Activated naive CD8-positive, alpha-beta T cell treated with anti-CD3 and anti-CD28 coated beads, Interleukin-2, amount 10 ng/mL, durations not matched to agents 7 days and 5 days (primary cell): ENCODE data around the gene NBPF15. TPM values are rescaled to one million over a fixed set of nuclear protein-coding genes. Genes with fewer than 3 reads are reported as not detected.
"Not testable (repeated sequence)": the region's sequence is repeated elsewhere in the genome, so short reads cannot be mapped to it uniquely, and the experiment has no call there.

Source experiments
- ATAC-seq: fragments of 150-1000 bp; cut with Tn5 transposase; one replicate; pipeline ENCODE4 v1.10.0; 2021; ENCODE audit warnings: low read depth, moderate library complexity
- POLR2A ChIA-PET: fragments of 350-600 bp; sonication (Branson Sonifier 250); formaldehyde crosslinking; loops from one replicate; lab custom pipeline; 2021; ENCODE audit warnings: antibody characterized with exemption; lab: Charles Lee
- DNase-seq: peaks from one replicate; pipeline ENCODE4 v3.0.0; 2021
- H3K27ac Mint-ChIP-seq: one replicate; pipeline ENCODE4 v1.8.0; 2022; ENCODE audit warnings: mild to moderate bottlenecking, mixed read lengths
- H3K27me3 Mint-ChIP-seq: one replicate; pipeline ENCODE4 v1.8.0; 2022; ENCODE audit warnings: mild to moderate bottlenecking, moderate library complexity, mixed read lengths
- H3K36me3 Mint-ChIP-seq: one replicate; pipeline ENCODE4 v1.8.0; 2021; ENCODE audit warnings: mild to moderate bottlenecking, mixed read lengths
- H3K4me1 Mint-ChIP-seq: one replicate; pipeline ENCODE4 v1.8.0; 2021; ENCODE audit warnings: mixed read lengths
- H3K4me3 Mint-ChIP-seq: one replicate; pipeline ENCODE4 v1.8.0; 2022; ENCODE audit warnings: mild to moderate bottlenecking, moderate library complexity, mixed read lengths
- H3K9me3 Mint-ChIP-seq: one replicate; pipeline ENCODE4 v1.8.0; 2021; ENCODE audit warnings: mixed read lengths
- total RNA-seq, 2 experiments: library from RNA; stranded (reverse); gene quantifications; one replicate each; pipeline ENCODE4 v1.2.3, GENCODE V29; 2021

NBPF15 gene, protein sequence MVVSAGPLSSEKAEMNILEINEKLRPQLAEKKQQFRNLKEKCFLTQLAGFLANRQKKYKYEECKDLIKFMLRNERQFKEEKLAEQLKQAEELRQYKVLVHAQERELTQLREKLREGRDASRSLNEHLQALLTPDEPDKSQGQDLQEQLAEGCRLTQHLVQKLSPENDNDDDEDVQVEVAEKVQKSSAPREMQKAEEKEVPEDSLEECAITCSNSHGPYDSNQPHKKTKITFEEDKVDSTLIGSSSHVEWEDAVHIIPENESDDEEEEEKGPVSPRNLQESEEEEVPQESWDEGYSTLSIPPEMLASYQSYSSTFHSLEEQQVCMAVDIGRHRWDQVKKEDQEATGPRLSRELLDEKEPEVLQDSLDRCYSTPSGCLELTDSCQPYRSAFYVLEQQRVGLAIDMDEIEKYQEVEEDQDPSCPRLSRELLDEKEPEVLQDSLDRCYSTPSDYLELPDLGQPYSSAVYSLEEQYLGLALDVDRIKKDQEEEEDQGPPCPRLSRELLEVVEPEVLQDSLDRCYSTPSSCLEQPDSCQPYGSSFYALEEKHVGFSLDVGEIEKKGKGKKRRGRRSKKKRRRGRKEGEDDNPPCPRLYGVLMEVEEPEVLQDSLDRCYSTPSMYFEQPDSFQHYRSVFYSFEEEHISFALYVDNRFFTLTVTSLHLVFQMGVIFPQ
- 10 to 100 TPM; 50.0 to 52.7 TPM for total RNA-seq

DNA sequence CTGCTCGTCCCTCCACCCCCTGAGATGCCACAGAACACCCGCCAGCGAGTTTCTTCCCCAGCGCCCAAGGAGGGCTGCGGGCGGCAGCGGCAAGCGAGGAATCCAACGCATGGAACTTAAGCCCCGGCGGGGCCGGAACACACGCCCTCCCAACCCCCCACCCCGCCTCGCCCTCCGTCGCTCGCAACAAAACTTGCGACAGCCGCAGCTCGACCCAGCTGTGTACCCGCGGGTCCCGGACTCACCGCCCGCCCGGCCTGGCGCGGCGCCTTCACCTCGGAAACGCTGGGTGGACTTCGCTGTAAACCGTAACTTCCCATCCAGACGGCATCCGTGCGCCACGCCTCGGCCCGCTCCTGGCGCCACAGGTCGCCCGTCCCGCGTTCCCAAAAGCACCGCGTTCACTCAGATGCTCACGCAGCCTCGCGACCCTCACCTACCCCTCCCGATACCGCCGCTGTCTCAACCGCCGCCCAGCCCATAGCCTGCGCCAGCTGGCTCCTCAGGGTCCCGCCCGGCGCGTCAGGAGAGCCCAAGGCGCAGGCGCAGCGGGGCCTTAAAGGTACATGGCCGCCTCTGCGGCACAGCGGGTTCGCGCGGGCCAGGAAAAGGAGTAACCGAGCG lies at the start of gene NBPF15:
NBPF15 (minus strand) TSS at position 534 of the 624 bp plus-strand sequence. CDS start 21,666 bp downstream, outside the sequence.
- H3K4me1 Mint-ChIP-seq, H3K9me3 Mint-ChIP-seq, POLR2A ChIA-PET, H3K27me3 Mint-ChIP-seq, H3K36me3 Mint-ChIP-seq: not testable (repeated sequence)
- ATAC-seq (peak; percentile 95), DNase-seq (peak; percentile 62)
- Mint-ChIP-seq H3K4me3 (peak within 1 kb of the TSS; percentile 90), H3K27ac (peak within 1 kb of the TSS; percentile 70)

DNA sequence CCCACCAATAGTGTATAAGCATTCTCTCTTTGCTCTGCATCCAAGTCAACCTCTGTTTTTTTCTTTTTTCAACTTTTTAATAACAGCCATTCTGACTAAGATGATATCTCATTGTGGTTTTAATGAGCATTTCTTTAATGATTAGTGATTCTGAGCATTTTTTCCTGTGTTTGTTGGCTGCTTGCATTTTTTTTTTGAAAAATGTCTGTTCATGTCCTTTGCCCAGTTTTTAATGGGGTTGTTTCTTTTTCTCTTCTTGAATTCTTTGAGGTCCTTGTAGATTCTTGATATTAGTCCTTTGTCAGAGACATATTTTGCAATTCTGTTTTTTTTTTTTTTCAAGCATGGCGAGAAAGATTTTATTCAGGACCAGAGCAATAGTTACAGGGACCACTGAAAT lies 35.0 kb upstream of the NBPF15 start:
- ATAC-seq, H3K4me3 Mint-ChIP-seq, POLR2A ChIA-PET, H3K27me3 Mint-ChIP-seq, H3K27ac Mint-ChIP-seq, DNase-seq, H3K36me3 Mint-ChIP-seq, H3K4me1 Mint-ChIP-seq, H3K9me3 Mint-ChIP-seq: not testable (repeated sequence)

DNA sequence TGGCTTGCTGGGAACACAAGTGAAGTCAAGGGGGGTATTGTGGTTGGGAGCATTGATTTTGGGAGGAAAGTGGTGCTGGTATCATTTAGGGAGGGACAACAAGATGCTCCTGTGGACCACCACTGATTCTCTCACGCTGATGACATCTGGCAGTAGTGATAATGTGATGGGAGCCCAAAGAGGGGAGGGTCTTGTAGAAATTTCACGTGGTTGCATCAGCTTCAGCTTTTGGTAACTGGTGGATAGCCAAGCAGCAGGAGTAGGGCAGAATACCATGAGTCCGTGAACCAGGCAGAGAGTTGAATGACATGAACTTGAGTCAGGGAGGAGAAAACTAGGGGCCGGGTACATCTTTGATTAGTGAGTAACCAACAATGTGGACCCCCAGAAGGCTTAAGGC lies 32.7 kb upstream of the NBPF15 start:
- not testable (repeated sequence) for H3K27ac Mint-ChIP-seq, H3K4me3 Mint-ChIP-seq

DNA sequence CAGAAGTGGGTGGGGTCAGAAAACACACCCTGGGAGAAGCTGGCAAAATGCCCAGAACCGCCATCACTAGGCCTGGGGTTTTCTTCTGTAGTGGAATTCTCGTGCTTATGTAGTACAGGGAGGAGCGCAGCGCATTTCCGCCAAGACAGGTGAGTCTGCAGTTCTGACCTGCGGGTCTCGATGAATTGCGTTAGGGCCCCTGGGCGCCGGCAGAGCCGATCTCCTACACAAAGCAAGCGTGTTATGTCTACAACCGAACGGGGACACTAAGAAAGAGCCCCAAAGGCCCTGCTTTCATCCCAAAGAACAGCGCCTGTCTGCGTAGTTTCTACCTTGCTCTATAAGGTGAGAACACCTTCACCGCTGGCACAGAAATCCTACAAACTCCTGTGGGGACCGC lies 28.9 kb upstream of the NBPF15 start:
- H3K27ac Mint-ChIP-seq, H3K36me3 Mint-ChIP-seq, H3K4me1 Mint-ChIP-seq, H3K27me3 Mint-ChIP-seq, H3K9me3 Mint-ChIP-seq, ATAC-seq, POLR2A ChIA-PET: not testable (repeated sequence)
- H3K4me3 Mint-ChIP-seq = peak overlapping the region; percentile 42
- DNase-seq = peak; percentile 35

More for the DNA sequence above, 32.7 kb upstream of the NBPF15 start:
- POLR2A ChIA-PET, DNase-seq, H3K27me3 Mint-ChIP-seq, H3K36me3 Mint-ChIP-seq, ATAC-seq, H3K4me1 Mint-ChIP-seq, H3K9me3 Mint-ChIP-seq: not testable (repeated sequence)

DNA sequence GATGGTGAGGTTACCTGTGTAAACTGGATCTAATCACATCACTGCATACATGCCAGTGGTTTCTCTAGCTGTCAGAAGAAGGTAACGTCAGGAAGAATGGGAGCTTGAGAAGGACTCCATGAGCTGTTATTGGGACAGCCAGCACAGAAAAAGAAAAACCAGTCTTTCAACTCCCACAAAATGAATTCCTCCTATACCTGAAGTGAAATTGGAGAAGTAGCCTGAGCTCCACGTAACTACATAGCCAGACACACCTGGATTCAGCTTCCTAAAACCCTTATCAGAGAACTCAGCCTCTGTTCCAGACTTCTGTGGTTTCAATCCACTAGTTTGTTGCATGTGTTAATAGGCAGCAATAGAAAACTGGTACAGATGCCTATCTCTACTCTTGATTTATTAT lies 25.5 kb upstream of the NBPF15 start:
- H3K9me3 Mint-ChIP-seq, H3K27me3 Mint-ChIP-seq, H3K36me3 Mint-ChIP-seq, ATAC-seq, H3K4me3 Mint-ChIP-seq, DNase-seq, H3K4me1 Mint-ChIP-seq, POLR2A ChIA-PET, H3K27ac Mint-ChIP-seq: not testable (repeated sequence)

DNA sequence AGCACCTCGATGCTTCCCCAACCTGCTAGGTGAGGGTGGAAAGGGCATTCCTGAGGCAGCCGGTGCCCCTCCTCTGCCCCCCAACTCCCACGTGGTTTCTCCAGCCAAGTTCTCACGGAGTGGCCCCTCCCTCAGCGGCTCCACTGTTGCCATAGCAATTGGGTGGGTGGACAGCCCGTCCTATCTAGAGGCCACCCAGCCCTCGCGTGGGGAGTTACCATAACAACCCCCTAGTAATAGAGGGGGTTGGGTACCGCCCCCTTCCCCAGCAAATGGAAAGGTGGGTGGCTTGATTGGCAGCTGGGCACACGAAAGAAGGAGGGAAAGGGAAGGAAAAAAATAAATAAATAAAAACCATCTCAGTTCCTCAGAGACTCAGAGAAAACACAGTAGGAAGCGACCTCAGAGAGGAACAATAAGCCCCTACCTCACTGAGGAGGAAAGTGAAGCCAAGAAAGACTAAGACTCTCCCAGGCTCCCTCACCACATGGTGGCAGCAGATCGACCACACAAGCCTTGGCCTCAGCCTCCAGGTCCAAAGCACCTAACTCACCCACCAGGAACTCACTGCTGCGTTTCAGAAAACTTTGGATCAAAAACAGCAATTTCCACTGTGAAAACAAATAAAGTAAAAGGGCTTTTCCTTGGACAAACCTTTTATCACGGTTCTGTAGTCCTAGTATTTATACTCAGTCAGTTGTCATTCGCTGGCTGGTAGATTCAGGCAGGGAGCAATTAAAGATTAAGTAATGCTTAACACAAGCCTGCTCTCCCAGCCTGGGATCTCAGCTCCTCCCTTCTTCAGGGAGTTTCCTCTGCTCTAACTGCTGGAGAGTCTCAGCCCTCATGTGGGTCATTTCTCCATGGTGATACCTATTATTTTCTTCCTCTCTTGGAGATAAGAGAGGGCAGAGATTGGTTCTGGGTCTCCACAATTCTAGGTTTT lies 23.9 kb upstream of the NBPF15 start:
- POLR2A ChIA-PET, ATAC-seq, H3K9me3 Mint-ChIP-seq, H3K36me3 Mint-ChIP-seq, H3K4me1 Mint-ChIP-seq, H3K27me3 Mint-ChIP-seq, DNase-seq, H3K27ac Mint-ChIP-seq, H3K4me3 Mint-ChIP-seq: not testable (repeated sequence)

DNA sequence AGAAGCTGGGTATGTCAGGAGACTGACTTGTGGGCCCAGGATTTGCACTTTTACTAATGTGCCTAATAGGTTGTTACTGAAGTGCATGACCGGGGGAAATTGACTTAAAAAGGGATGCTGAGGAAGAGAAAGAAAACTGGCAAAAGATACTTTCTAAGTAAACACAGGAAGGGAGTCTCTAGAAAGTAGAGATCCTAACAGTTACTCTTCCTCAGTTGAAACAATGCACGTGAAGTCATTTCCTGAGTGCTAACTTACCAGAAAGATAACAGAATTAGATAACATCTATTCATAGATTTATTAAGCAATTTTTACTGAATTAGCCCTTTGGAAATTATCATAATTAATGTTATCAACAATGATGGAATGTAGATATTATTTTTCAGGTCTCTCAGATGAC lies 12.4 kb upstream of the NBPF15 start:
- H3K27me3 Mint-ChIP-seq, DNase-seq, H3K4me3 Mint-ChIP-seq, POLR2A ChIA-PET, H3K4me1 Mint-ChIP-seq, H3K9me3 Mint-ChIP-seq, H3K27ac Mint-ChIP-seq, ATAC-seq, H3K36me3 Mint-ChIP-seq: not testable (repeated sequence)

DNA sequence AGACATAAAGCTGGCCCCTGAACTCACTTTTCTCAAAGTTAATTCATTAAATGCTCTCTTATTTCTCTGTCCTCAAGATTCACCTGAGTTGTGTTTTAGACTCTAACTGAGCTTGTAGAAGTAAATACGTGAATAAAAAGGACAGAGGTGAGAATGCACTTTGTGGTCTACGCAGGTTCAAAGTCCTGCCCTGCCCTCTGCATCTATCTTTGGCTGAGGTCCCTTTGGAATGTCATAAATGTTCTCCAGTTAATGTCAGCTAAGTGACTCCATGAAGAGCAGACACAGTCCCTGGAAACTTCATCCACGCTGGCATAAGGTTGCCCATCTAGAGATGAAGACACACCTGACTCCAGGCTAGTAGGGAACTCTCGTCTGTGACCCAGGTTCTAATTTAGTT lies 10.0 kb upstream of the NBPF15 start:
- ATAC-seq, POLR2A ChIA-PET, H3K4me3 Mint-ChIP-seq, H3K36me3 Mint-ChIP-seq, H3K9me3 Mint-ChIP-seq, H3K4me1 Mint-ChIP-seq, H3K27ac Mint-ChIP-seq, H3K27me3 Mint-ChIP-seq, DNase-seq: not testable (repeated sequence)

DNA sequence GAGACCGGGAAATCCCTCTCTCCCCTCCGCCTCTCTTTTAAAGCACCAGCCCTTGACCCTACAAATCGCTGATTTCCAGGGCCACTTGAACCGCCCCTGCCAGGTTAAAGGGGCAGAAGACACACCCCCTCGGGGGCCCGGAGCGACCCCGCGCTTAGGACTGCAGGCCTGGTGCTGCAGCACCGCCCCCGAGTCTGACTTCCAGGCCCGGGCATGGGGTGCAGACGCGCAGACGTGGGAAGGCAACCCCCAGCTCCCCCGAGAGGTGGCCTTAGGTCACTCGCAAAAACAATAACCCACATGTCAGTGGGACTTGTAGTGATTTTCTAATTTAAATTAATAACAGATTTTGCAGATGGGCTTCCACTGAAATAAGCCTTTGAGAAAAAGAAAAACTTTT lies 309 bp upstream of the NBPF15 start:
- H3K36me3 Mint-ChIP-seq, ATAC-seq, POLR2A ChIA-PET, H3K4me3 Mint-ChIP-seq, H3K9me3 Mint-ChIP-seq, DNase-seq, H3K27ac Mint-ChIP-seq, H3K4me1 Mint-ChIP-seq: not testable (repeated sequence)
- peaks cover 11% of the 10 kb centered on the region for H3K27me3 Mint-ChIP-seq

DNA sequence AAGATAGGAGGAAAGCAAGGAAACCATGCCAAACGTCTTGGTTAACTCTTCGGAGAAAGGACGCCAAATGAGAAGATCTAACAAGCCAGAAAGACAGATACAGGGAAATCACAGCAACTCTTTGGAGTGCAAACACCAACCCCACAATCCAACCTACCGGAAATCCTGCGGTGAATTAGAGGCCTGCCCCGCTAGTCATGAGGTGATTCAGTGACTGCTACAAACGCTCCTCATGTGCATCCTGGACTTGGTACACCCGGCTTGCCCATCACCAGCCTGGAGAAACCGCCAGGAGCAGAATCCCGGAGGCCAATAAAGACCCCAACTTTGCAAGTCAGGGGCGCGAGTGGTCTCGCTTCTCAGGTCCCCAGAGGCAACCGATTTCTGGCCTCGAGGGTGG lies 783 bp downstream of the NBPF15 start:
- H3K27me3 Mint-ChIP-seq, H3K27ac Mint-ChIP-seq, H3K36me3 Mint-ChIP-seq, DNase-seq, H3K4me3 Mint-ChIP-seq, H3K4me1 Mint-ChIP-seq, H3K9me3 Mint-ChIP-seq, POLR2A ChIA-PET: not testable (repeated sequence)
- ATAC-seq = peak; percentile 49

DNA sequence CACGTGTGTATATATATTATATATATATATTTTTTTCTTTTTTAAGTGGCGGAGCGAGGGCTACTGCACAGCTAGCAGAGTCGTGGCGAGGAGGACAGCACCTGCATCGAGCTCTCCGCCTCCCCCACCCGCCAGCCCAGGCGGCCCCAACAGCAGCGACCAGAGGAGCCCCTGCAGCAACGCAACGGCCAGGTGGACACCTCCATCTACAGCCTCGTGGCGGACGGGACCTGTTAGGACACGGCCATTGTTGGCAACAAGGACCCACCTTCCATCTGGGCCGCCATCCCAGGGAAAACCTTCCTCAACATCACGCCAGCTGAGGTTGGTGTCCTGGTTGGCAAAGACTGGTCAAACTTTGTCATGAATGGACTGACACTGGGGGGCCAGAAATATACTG lies 19.1 kb downstream of the NBPF15 start:
- H3K27ac Mint-ChIP-seq, H3K9me3 Mint-ChIP-seq, H3K36me3 Mint-ChIP-seq, H3K27me3 Mint-ChIP-seq, POLR2A ChIA-PET, DNase-seq, H3K4me1 Mint-ChIP-seq, ATAC-seq, H3K4me3 Mint-ChIP-seq: not testable (repeated sequence)

DNA sequence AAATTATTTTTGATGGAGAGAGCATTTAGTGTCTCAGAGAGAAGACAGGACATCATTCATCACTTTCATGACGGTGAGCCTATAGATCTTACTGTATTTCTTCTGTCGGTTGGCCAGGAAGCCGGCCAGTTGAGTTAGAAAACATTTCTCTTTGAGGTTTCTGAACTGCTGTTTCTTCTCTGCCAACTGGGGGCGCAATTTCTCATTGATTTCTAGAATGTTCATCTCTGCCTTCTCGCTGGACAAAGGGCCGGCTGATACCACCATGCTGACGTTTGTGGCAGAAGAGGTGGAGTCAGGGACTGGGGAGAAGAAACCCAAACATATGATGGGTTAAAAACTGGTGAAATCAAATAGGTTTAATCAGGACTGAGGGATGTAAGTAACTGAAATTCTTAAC lies 21.7 kb downstream of the NBPF15 start:
- POLR2A ChIA-PET, DNase-seq, H3K27ac Mint-ChIP-seq, H3K27me3 Mint-ChIP-seq, H3K4me3 Mint-ChIP-seq, ATAC-seq, H3K9me3 Mint-ChIP-seq, H3K36me3 Mint-ChIP-seq, H3K4me1 Mint-ChIP-seq: not testable (repeated sequence)
